Left forelimb (tissue), 1 donor: ENCODE results near the gene CRPPA.
A peak's percentile ranks its signal among the peaks of the same experiment; 100 is the strongest.

Source experiments
- DNase-seq: peaks from one replicate; pipeline ENCODE4 v3.0.0-alpha.2; 2018; ENCODE audit warnings: low spot score

CRPPA gene

GRCh38 chr7:16422917-16423316 is 1.6 kb upstream of the CRPPA start:
- no peak for DNase-seq

- DNase-seq: no peak
Measured at GRCh38 chr7:16422103-16422435, 731 bp upstream of the CRPPA start.

- DNase-seq: peak; percentile 91
Measured at GRCh38 chr7:16420649-16421332, 547 bp downstream of the CRPPA start.

- no peak for DNase-seq
Measured at GRCh38 chr7:16420329-16420648, 1.0 kb downstream of the CRPPA start.

- DNase-seq: no peak
Measured at GRCh38 chr7:16419859-16420258, 1.5 kb downstream of the CRPPA start.

DNA sequence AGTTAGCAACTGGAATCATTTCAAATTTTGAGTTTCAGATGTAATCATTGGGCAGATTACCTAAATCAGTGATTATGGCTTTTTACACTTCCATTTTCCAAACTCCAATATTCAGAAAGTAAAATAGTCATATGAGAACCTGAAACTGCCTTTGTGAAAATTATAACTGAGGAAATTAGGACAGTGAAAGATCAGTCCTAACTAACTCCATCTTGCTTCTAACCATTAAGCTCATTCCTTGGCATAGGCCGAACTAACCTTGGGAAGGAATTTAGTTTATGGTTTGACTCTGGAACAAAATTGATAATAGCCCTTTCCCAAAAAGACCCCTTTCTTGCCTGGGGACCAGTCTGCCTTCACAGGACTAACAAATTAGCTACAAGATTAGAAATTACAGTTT is 2.2 kb downstream of the CRPPA start:
- no peak for DNase-seq

DNA sequence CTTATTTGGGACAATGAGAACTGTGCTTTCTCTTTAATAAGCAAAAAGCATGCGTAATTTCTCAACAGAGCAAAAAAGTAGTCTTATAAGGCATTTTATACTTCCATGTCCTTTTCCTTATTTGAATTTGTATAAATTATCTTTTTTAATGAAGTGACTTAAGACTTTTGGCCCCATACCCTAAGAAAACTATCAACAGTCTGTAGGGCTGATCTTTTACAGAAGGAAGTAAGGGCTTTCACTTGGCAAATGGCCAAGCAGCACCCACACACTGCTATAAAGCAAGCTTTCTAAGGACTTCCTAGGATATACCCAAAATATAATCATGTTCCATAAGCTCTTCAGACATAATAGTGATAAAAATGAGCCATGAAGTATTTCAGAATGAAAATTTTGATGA is 3.4 kb downstream of the CRPPA start:
- no peak for DNase-seq

DNA sequence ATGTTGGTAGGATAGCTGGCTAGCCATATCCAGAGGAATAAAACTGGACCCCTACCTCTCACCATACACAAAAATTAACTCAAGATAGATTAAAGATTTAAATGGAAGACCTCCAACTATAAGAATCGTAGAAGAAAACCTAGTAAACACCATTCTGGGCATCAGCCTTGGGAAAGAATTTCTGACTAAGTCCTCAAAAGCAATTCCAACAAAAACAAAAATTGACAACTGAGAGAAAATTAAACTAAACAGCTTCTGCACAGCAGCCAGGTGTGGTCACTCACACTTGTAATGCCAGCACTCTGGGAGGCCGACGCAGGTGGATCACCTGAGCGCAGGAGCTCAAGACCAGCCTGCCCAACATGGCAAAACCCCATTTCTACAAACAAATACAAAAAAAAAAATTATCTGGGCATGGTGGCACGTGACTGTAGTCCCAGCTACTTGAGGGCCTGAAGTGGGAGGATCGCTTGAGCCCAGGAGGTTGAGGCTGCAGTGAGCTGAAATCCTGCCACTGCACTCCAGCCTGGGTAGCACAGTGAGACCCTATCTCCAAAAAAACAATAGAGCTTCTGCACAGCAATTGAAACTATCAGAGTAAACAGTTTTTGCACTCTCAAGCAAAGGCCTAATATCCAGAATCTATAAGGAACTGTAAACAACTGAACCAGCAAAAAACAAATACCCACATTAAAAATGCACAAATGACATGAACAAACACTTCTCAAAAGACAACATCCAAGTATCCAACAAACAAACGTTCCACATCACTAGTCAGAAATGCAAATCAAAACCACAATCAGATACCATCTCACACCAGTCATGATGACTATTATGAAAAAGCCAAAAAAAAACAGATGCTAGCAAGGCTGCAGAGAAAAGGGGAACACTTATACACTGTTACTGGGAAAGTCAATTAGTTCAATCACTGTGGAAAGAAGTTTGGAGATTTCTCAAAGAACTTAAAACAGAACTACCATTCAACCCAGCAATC is 4.8 kb downstream of the CRPPA start:
- DNase-seq: no peak

- DNase-seq: peak; percentile 77
Measured at GRCh38 chr7:16412274-16413254, 8.8 kb downstream of the CRPPA start.

DNA sequence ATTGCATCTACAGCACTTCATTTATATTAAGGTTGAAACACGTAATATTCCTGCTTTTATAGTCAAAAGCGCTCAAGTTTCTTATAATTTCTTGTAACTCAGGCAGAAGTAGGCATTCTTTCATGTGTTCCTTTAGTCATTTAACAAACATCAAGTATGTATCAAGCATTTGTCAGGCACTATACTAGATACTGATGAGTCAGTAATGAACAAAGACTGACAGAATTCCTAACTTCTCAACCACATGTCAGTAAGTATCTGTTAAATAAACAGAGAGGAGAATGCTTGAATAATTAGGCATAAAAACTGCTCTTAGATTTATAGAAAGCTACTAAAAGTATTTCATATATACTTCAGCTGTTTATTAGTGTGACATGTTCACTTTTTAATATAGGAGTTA is 9.9 kb downstream of the CRPPA start:
- no peak for DNase-seq

DNA sequence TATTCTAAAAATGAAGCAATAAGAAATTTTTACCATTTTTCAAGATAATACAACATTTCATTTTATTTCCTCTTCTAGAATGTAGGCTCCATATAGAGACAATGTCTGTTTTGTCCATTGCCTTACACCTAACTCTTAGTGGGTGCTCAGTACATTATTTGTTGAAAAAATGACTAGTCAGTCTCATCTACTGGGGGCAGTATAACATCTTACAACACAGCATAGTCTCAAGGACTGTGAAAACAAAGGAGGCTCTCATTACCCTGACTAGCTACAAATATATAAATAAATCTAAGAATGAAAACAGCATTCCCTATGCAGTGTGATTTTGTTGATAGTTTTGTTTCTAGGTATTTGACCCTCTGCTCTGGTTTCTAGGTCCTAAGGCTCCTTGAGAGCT is 11.6 kb downstream of the CRPPA start:
- no peak for DNase-seq

GRCh38 chr7:16404636-16405035 is 16.7 kb downstream of the CRPPA start:
- DNase-seq: no peak

GRCh38 chr7:16403475-16403874 is 17.9 kb downstream of the CRPPA start:
- DNase-seq: no peak

GRCh38 chr7:16402940-16403339 is 18.4 kb downstream of the CRPPA start:
- no peak for DNase-seq

GRCh38 chr7:16402091-16402490 is 19.2 kb downstream of the CRPPA start:
- DNase-seq: no peak

DNA sequence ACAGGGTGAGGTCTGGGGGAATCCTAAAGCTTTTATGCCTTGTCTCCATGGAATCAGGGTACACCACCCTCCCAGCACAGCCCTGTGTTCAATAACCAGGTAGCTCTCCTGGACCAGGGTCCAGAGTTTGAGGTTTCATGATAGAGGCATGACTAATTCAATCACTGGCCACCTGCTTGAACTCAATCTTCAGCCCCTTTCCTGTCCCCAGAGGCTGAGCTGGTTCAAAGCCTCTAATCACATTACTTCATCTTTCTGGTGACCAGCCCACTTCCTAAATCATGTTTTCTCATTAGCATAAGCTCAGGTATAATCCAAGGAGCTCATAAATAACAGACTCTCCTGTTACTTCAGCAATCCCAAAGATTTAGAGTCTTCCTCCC is 20.5 kb downstream of the CRPPA start:
- DNase-seq: no peak

DNA sequence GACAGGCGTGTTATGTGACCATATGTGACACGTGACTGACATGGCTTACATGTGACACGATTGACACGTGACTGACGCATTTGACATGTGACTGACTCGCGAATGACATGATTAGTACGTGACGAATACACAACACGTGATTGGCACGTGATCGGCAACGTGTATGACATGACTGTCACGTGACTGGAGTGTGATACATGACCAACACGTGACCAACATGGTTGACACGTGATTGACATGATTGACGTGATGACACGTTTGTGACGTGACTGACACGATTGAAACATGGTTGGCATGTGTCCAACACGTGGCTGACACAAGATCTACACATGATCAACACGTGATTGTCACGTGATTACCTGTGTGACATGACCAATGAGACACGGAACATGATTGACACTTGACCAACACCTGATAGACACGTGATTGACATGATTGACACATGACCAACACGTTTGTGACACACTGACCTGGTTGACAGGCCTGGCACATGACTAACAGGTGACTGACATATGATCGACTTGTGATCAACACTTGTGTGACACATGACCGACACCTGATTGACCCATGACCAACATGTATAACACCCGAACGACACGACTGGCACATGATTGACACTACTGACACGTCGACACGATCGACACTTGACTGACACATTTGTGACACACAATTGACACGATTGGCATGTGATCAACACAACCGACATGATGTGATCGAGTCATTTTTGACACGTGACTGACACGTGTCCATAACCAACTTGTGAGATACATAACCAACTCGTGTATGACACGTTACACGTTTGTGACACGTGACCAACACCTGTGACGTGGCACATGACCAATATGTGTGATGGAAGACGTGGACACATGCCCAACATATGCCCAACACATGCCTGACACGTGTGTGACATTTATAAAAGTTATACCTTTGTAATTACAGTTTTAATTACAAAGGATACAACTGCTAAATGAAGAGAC is 21.1 kb downstream of the CRPPA start:
- peak; percentile 65 for DNase-seq

- DNase-seq: peak; percentile 64
Measured at GRCh38 chr7:16399265-16399831, 22.0 kb downstream of the CRPPA start.

DNA sequence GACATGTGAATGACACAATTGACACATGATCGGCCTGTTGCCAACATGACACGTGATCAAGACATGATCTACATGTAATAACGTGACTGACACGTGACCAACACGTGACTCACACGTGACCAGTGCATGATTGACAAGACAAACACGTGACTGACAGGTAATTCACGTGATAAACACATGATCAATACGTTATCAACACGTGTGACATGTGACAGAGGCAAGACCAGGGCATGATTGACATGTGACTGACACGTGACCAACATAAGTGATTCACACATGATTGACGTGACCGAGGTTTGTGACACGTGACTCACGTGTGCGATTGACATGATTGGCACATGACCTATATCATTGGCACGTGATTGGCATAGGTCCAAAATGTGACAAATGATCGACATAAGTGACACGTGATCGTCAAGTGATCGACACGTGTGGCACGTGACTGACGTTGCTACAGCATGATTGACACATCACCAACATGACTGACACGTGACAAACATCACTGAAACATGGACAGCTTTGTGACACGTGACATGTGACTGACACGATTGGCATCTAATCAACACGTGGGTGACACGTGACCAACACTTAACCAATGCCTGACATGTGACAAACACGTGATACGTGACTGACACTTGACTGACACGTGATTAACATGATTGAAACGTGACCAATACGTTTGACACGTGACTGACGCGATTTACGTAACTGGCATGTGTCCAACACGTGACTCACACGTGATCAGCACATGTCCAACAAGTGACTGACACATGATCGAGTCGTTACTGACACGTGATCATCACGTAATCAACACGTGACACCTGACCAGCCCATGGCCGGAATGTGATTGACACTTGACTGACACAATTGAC is 23.0 kb downstream of the CRPPA start:
- DNase-seq: no peak
